GM23248 (cell line): ENCODE data around the gene SPZ1. TPM values are rescaled to one million over a fixed set of nuclear protein-coding genes. Genes with fewer than 3 reads are reported as not detected.
"Not testable (repeated sequence)": the region's sequence is repeated elsewhere in the genome, so short reads cannot be mapped to it uniquely, and the experiment has no call there.

ENCODE experiments used
- DNase-seq: peaks from one replicate; pipeline ENCODE4 v3.0.0-alpha.2; 2015
- H2AFZ ChIP-seq: fragments of 200-600 bp; sonication (generic); 2 replicates; pipeline ENCODE4 v1.6.1; 2016; ENCODE audit warnings: antibody characterized with exemption
- H3F3A ChIP-seq: fragments of 200-600 bp; sonication (generic); 2 replicates; pipeline ENCODE4 v1.6.1; 2016; ENCODE audit warnings: mild to moderate bottlenecking, antibody characterized with exemption, mixed run types; ENCODE audit not compliant: insufficient read depth
- H3K27ac ChIP-seq: fragments of 200-600 bp; sonication (generic); 2 replicates; pipeline ENCODE4 v1.5.1; 2016; ENCODE audit warnings: mild to moderate bottlenecking
- H3K27me3 ChIP-seq: fragments of 200-600 bp; sonication (generic); replicated peaks from 2 replicates; pipeline ENCODE4 v1.6.1; 2016; ENCODE audit warnings: mild to moderate bottlenecking; ENCODE audit not compliant: insufficient read depth
- H3K36me3 ChIP-seq: fragments of 200-600 bp; sonication (generic); 2 replicates; pipeline ENCODE4 v1.6.1; 2016; ENCODE audit warnings: low read depth, mild to moderate bottlenecking
- H3K4me1 ChIP-seq: fragments of 200-600 bp; sonication (generic); 2 replicates; pipeline ENCODE4 v1.6.1; 2016; ENCODE audit warnings: mild to moderate bottlenecking; ENCODE audit not compliant: insufficient read depth
- H3K4me2 ChIP-seq: fragments of 200-600 bp; sonication (generic); one replicate; pipeline ENCODE4 v1.6.1; 2016; ENCODE audit warnings: mild to moderate bottlenecking; ENCODE audit not compliant: unreplicated experiment
- H3K4me3 ChIP-seq: fragments of 200-600 bp; sonication (generic); 2 replicates; pipeline ENCODE4 v1.5.1; 2016; ENCODE audit warnings: mild to moderate bottlenecking
- H3K79me2 ChIP-seq: fragments of 200-600 bp; sonication (generic); 2 replicates; pipeline ENCODE4 v1.6.1; 2016; ENCODE audit warnings: mild to moderate bottlenecking; ENCODE audit not compliant: insufficient read depth
- H3K9ac ChIP-seq: fragments of 200-600 bp; sonication (generic); 2 replicates; pipeline ENCODE4 v1.6.1; 2016; ENCODE audit warnings: mild to moderate bottlenecking
- H3K9me2 ChIP-seq: fragments of 200-600 bp; sonication (generic); 2 replicates; pipeline ENCODE4 v1.6.1; 2016; ENCODE audit warnings: mixed run types, mild to moderate bottlenecking, moderate library complexity; ENCODE audit not compliant: insufficient read depth
- H3K9me3 ChIP-seq: fragments of 200-600 bp; sonication (generic); one replicate; pipeline ENCODE4 v1.6.1; 2017; ENCODE audit warnings: low read depth
- H4K20me1 ChIP-seq: fragments of 200-600 bp; sonication (generic); 2 replicates; pipeline ENCODE4 v1.6.0; 2016; ENCODE audit not compliant: insufficient read depth
- EZH2 ChIP-seq: fragments of 200-600 bp; sonication (generic); IDR thresholded peaks from 2 replicates; pipeline ENCODE4 v1.6.1; 2018; ENCODE audit warnings: antibody characterized with exemption, mild to moderate bottlenecking; ENCODE audit not compliant: insufficient read depth, poor library complexity, severe bottlenecking
- EZH2phosphoT487 ChIP-seq: fragments of 200-600 bp; sonication (generic); IDR thresholded peaks from 2 replicates; pipeline ENCODE4 v1.6.1; 2018; ENCODE audit warnings: antibody characterized with exemption, moderate library complexity, mild to moderate bottlenecking, low read depth; ENCODE audit not compliant: insufficient read depth
- WGBS, 2 experiments: methylation state at CpG; one replicate each; pipeline ENCODE4 v1.1.6; 2015 to 2017; ENCODE audit warnings: low lambda C conversion rate in 2 of 2, low coverage in 1 of 2; ENCODE audit errors: missing lambda C conversion rate in 2 of 2; 5-methylcytosine and 5-hydroxymethylcytosine counted together
- in situ Hi-C: fragments of 300-500 bp; cut with MboI; formaldehyde crosslinking; loops from 2 replicates; pipeline ENCODE4 v1.15.0; 2020
- polyA plus RNA-seq: library from polyadenylated mRNA; unstranded; fragments of >200 nt; fragmentation: Nextera tagmentation; extraction: Ambion mirVana; gene quantifications from 2 replicates; pipeline ENCODE4 v1.2.1, GENCODE V29; 2016
- total RNA-seq: library from RNA; depleted of rRNA; stranded (reverse); fragments of >200 nt; shearing (Covaris generic); gene quantifications from 2 replicates; pipeline ENCODE4 v1.2.3, GENCODE V29; 2014

SPZ1 gene
- total and polyA plus RNA-seq, 2 experiments from 2014 or later = not detected

GRCh38 chr5:80343067-80343466, 23.3 kb downstream of the SPZ1 start:
- Histone ChIP-seq H3F3A (no peaks in the 10 kb centered on the region), H3K27me3 (0 out of 2 replicates have a peak, but pooled peaks cover 3% of the 10 kb centered on the region), H3K4me2 (no peak overlapping the region), H3K36me3 (no peaks in the 10 kb centered on the region), H3K9ac (no peak overlapping the region), H3K27ac (no peak overlapping the region), H3K4me1 (no peaks in the 10 kb centered on the region), H3K9me2 (no peaks in the 10 kb centered on the region), H2AFZ (no peak overlapping the region), H4K20me1 (no peaks in the 10 kb centered on the region), H3K4me3 (no peak overlapping the region), H3K9me3 (no peaks in the 10 kb centered on the region), H3K79me2 (no peaks in the 10 kb centered on the region)
- DNase-seq = no peak
- in situ Hi-C loops = no loop called here
- 87 to 90% methylated on average over 3 of the region's 3 CpGs for WGBS, 2 experiments
- TF ChIP-seq EZH2 = no peak
- no peak for TF ChIP-seq EZH2phosphoT487

- peak; percentile 10 for DNase-seq
- Histone ChIP-seq H3K9me3 (no peaks in the 10 kb centered on the region), H4K20me1 (no peaks in the 10 kb centered on the region), H3K4me3 (no peak overlapping the region), H2AFZ (no peak overlapping the region), H3F3A (no peaks in the 10 kb centered on the region), H3K27me3 (0 out of 2 replicates have a peak, but pooled peaks cover 1% of the 10 kb centered on the region), H3K4me1 (no peaks in the 10 kb centered on the region), H3K36me3 (no peaks in the 10 kb centered on the region), H3K9ac (no peak overlapping the region), H3K79me2 (no peaks in the 10 kb centered on the region), H3K9me2 (no peaks in the 10 kb centered on the region), H3K4me2 (no peak overlapping the region), H3K27ac (no peak overlapping the region)
- TF ChIP-seq EZH2 (no peak), EZH2phosphoT487 (no peak)
- WGBS, 2 experiments = 16 to 22% methylated on average over 2 of the region's 2 CpGs
- in situ Hi-C loops = no loop called here
Observed at GRCh38 chr5:80346055-80346454, 26.3 kb downstream of the SPZ1 start.

- no peak overlapping the region for H3K4me3 ChIP-seq
- TF ChIP-seq EZH2phosphoT487 = no peak
- H3K4me2 ChIP-seq = no peak overlapping the region
- H3K36me3 ChIP-seq = no peaks in the 10 kb centered on the region
- in situ Hi-C loops = no loop called here
- no peaks in the 10 kb centered on the region for H3K9me3 ChIP-seq
- no peaks in the 10 kb centered on the region for H3K4me1 ChIP-seq
- no peaks in the 10 kb centered on the region for H3K27me3 ChIP-seq
- H3K9me2 ChIP-seq = no peaks in the 10 kb centered on the region
- H3K9ac ChIP-seq = no peak overlapping the region
- no peaks in the 10 kb centered on the region for H3K79me2 ChIP-seq
- 39 to 43% methylated on average over 1 of the region's 1 CpG for WGBS, 2 experiments
- H2AFZ ChIP-seq = no peak overlapping the region
- DNase-seq = no peak
- no peak overlapping the region for H3K27ac ChIP-seq
- H3F3A ChIP-seq = no peaks in the 10 kb centered on the region
- no peaks in the 10 kb centered on the region for H4K20me1 ChIP-seq
Observed at GRCh38 chr5:80348171-80348570, 28.4 kb downstream of the SPZ1 start.

GRCh38 chr5:80351019-80351418, 31.2 kb downstream of the SPZ1 start:
- H3K79me2 ChIP-seq, H3K4me2 ChIP-seq: not testable (repeated sequence)

GRCh38 chr5:80355686-80356085, 35.9 kb downstream of the SPZ1 start:
- Histone ChIP-seq H3K9me3 (no peaks in the 10 kb centered on the region), H3K36me3 (no peaks in the 10 kb centered on the region), H3F3A (no peaks in the 10 kb centered on the region), H3K9me2 (no peaks in the 10 kb centered on the region), H2AFZ (no peak overlapping the region), H3K27me3 (no peaks in the 10 kb centered on the region), H4K20me1 (no peaks in the 10 kb centered on the region), H3K4me2 (no peak overlapping the region), H3K79me2 (no peaks in the 10 kb centered on the region), H3K9ac (no peak overlapping the region), H3K4me3 (no peak overlapping the region), H3K4me1 (no peaks in the 10 kb centered on the region), H3K27ac (no peak overlapping the region)
- 69 to 73% methylated on average over 4 of the region's 4 CpGs for WGBS, 2 experiments
- no peak for DNase-seq
- TF ChIP-seq EZH2 (no peak), EZH2phosphoT487 (no peak)
- in situ Hi-C loops = no loop called here

More at GRCh38 chr5:80351019-80351418, 31.2 kb downstream of the SPZ1 start:
- in situ Hi-C loops, DNase-seq, H3K27ac ChIP-seq, H3K4me1 ChIP-seq, H3F3A ChIP-seq, H4K20me1 ChIP-seq, H3K36me3 ChIP-seq, H2AFZ ChIP-seq, H3K9me3 ChIP-seq, H3K9ac ChIP-seq, H3K27me3 ChIP-seq, H3K4me3 ChIP-seq, H3K9me2 ChIP-seq: not testable (repeated sequence)
- WGBS, 2 experiments = 83% methylated on average over 11 to 15 of the region's 15 CpGs
